ENCODE measurements around the gene FNDC11.
"Not testable (repeated sequence)": the region's sequence is repeated elsewhere in the genome, so short reads cannot be mapped to it uniquely, and the experiment has no call there.

- not testable (repeated sequence) for TF ChIP-seq POLR2A (IDR thresholded peaks at IDR 0.05; ENCODE audit: low read depth, low read length); POLR2AphosphoS5 (IDR thresholded peaks at IDR 0.05; ENCODE audit: insufficient read depth, low read depth, low read length); FOS (IDR thresholded peaks at IDR 0.05; ENCODE audit: borderline replicate concordance, insufficient read depth, low read length); GATA2 (IDR thresholded peaks at IDR 0.05; ENCODE audit: insufficient read depth, insufficient read length, low read depth, low read length); EZH2 (IDR thresholded peaks at IDR 0.05; ENCODE audit: borderline replicate concordance, low read depth, low read length, severe bottlenecking); JUN (IDR thresholded peaks at IDR 0.05; ENCODE audit: borderline replicate concordance, insufficient read depth, insufficient read length, low read depth)
- TF ChIP-seq, protein P1, sequence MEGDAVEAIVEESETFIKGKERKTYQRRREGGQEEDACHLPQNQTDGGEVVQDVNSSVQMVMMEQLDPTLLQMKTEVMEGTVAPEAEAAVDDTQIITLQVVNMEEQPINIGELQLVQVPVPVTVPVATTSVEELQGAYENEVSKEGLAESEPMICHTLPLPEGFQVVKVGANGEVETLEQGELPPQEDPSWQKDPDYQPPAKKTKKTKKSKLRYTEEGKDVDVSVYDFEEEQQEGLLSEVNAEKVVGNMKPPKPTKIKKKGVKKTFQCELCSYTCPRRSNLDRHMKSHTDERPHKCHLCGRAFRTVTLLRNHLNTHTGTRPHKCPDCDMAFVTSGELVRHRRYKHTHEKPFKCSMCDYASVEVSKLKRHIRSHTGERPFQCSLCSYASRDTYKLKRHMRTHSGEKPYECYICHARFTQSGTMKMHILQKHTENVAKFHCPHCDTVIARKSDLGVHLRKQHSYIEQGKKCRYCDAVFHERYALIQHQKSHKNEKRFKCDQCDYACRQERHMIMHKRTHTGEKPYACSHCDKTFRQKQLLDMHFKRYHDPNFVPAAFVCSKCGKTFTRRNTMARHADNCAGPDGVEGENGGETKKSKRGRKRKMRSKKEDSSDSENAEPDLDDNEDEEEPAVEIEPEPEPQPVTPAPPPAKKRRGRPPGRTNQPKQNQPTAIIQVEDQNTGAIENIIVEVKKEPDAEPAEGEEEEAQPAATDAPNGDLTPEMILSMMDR (IDR thresholded peaks at IDR 0.05; ENCODE audit: extremely low read depth in 1 of 2, insufficient read depth in 1 of 2, low read depth in 1 of 2, low read length in 2 of 2) = not testable (repeated sequence)
- TF ChIP-seq, protein P2, sequence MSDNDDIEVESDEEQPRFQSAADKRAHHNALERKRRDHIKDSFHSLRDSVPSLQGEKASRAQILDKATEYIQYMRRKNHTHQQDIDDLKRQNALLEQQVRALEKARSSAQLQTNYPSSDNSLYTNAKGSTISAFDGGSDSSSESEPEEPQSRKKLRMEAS (IDR thresholded peaks at IDR 0.05; ENCODE audit: insufficient read depth, insufficient read length) = not testable (repeated sequence)
Observed at GRCh38 chr20:63559485-63560332, 5.8 kb downstream of the FNDC11 start.

All from endothelial cell of umbilical vein (primary cell).